OCI-LY7 (cell line): ENCODE results near the gene STMN3.

Experiments used
- CTCF ChIP-seq: fragments of 200-600 bp; sonication (generic); conservative IDR thresholded peaks from 2 replicates; pipeline ENCODE4 v1.5.1; 2014; ENCODE audit warnings: mild to moderate bottlenecking, antibody characterized with exemption, low read length, moderate library complexity, mixed read lengths
- EZH2phosphoT487 ChIP-seq: fragments of 200-600 bp; sonication (generic); IDR thresholded peaks from 2 replicates; pipeline ENCODE4 v1.6.1; 2018; ENCODE audit warnings: low read depth, borderline replicate concordance, mild to moderate bottlenecking, mixed run types, antibody characterized with exemption, low read length, moderate library complexity, mixed read lengths

GRCh38 chr20:63643946-63644345, 9.3 kb downstream of the STMN3 start:
- TF ChIP-seq CTCF (no peak), EZH2phosphoT487 (no peak)
